Left renal pelvis (tissue), 4 donors: Measurements from ENCODE around the gene PACSIN1. TPM values are rescaled to one million over a fixed set of nuclear protein-coding genes. Genes with fewer than 3 reads are reported as not detected.
A peak's percentile ranks its signal among the peaks of the same experiment; 100 is the strongest.

Experiments
- DNase-seq, 4 donors: peaks; one replicate each; pipeline ENCODE4 v3.0.0-alpha.2; 2013; ENCODE audit warnings: low read depth in 4 of 4, low spot score in 3 of 4
- polyA plus RNA-seq, 4 donors: library from polyadenylated mRNA; unstranded; fragments of 120-200 nt; gene quantifications; one replicate each; pipeline ENCODE4 v1.2.1, GENCODE V29; 2013; ENCODE audit not compliant: insufficient read length in 4 of 4

PACSIN1 gene
- polyA plus RNA-seq, 4 donors = 0.59 to 0.89 (median 0.71) TPM

DNA sequence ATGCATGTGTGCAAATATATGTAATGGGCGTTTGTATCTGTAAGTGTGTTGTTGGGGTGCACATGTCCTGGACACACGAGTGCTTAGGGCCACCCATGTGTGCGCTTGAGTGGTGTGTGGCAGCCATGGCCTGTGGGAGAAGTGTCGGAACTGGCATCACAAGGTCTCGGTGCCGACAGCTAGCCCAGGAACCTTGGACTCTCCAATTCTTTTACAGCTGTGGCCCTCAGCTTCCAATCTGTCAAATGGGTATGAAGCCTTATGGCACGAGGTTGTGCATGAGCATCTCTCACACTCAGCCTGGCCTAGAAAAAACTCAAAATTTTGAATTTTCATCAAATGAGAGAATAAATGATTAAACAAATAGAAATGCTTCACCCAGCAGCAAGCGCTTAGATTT is 48.2 kb downstream of the PACSIN1 start:
- DNase-seq = no peak

DNA sequence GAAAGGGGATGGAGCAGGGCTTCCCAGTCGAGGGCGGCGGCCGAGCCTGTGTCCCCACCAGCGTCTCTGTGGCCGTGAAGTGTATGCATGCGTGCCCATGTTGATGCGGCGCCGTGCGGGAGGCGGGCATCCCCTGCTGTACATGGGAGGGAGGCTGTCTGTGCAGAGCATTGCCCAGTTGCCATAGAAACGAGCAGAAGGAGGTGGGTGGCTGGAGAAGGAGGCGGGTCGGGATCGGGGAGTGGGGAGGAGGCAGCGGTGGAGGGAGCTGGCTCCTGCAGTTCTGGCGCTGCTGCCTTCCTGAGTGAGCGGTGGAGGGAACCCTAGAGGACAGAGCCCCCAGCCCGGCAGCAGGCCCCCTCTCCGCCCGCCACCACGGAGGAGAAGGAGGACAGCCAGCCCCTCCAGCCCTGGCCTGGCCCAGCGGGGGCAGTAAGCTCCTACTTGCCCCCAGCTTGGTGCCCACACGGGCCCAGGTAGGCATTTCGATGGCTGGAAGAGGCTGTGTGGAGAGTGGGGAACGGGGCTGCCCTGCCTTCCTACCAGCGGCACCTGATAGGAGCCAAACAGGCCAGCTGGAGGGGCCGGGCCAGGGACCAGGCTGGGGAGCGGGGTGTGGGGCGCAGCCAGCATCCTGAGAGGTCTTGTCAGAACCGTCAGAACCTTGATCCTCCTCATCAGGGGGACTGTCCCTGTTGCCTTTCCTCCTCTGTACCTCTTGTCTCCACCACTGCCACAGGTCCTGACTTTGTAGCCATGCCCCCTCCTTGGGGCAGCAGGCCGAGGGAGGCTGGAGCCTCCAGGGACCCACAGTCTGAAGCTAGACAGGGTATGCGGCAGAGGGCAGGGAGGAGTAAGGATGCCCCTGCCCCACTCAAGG is 49.0 kb downstream of the PACSIN1 start:
- peak in 2 of 4 donors; percentile 57 for DNase-seq

DNA sequence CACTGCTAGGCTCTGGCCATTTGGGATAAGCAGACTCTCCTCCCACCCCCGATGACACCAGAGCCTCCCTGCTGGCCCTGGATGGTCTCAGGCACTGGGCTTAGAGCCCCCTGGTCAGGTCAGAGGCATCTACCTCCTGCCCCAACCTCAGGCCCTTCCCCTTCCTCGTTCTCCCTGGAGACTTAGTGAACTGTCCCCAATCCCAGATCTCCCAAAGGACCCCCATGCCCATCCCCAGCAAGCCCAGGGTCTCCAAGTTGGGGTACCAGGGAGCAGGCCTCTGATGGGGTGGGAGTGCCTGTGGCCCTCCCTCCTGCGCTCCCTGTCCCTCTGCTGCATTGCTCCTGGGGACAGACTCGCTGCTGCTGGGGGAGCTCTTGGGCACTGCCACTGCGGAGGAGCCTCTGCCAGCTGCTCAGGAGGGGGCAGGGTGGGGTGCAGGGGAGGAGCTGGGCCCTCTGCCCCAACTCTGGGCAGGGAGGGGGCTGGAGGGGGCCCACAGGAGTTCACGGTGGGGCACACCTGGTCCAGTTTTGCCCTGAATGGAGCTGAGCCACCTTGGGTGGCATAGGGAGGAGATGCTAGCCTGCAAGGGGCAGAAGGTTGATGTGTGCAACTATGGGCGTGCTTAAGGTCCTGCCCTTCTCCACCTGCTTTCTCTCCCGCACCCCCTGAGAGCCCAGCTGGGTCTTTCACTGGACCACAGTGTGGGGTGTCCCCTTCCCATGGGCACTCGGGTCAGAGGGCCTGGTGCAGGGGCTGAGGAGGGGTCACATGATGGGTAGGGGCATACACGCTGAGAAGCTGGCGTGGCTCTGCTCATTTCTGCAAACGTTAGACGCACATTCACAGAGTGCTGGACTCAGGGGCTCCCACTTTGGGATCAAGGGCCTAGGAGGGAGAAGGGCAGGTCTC is 49.9 kb downstream of the PACSIN1 start:
- no peak for DNase-seq

DNA sequence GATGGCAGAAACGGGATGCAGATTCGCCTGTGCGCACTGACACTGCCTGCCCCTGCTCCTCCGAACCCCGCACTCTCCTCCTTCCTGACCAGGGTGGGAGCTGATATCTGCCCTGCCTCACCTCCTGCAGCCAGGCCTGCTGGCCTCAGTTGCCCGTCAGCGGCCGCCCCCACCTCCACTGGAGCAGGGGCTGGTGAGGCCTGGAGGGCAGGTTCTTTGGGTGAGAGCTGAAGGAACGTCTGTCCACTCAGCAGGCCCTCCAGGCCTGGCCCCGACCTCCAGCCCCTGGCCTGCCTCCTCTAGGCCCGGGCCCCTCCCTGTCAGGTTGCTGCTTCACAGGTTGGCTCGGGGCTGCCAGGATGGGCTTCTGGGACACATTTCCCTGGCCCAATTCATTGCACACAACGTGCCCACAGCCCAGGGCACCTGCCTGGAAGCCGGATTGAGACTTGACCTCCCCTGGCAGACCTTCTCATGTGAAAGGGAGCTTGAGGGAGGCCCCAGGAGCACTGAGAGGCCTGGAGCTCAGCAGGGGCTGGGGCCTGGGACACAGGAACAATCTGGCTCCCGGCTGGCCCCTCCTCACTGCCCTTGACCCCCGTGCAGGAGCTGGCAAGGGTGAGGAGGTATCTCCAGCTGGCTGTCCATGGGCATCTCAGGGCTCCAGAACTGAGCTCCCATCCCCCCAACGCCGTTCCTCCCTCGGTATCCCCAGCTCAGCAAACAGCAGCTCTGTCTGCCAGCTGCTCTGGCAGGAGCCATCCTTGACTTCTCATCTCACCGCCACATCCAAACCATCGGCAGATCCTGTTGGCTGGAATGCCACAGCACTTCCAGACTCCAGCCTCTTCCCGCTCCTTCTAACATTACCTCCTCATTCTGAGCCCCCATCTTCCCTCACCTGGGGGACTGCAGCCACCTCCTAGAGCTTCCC is 50.8 kb downstream of the PACSIN1 start:
- DNase-seq = no peak

DNA sequence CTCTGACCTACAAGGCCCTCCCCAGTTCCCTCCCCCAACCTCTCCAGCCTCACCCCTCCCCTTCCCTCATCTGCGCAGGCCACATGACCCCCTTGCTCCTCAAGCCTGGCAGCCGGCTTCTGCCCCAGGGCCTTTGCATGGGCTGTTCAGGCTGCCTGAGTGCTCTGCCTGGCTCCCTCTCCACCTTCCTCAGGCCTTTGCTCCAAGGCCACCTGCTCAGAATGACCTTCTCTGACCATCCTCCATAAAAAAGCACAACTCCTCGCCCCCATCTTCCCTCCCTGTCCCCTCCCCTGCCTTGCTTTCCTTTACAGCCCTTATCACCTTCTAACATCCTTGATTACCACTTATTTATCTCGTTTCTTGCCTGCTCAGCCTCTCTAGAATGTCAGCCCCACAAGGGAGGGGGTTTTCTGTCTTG is 51.6 kb downstream of the PACSIN1 start:
- no peak for DNase-seq

DNA sequence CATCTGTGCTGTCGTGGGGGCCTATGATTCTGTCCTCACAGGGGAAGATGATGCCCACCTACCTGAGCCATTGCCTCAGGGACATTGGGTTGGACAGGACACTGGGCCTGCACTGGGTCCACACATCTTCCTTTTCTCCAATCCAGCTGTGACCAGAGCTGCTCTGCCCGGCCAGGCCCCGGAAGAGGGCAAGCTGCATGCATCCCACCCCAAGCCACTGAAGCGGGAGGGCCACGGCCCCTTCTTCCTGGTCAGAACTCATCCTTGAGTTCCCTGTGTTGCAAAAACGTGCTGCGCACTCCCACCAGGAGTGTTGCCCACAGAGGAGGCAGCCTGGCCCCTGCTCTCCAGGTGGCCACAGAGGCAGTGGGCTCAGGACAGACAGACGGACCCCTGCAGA is 52.1 kb downstream of the PACSIN1 start:
- DNase-seq = no peak

DNA sequence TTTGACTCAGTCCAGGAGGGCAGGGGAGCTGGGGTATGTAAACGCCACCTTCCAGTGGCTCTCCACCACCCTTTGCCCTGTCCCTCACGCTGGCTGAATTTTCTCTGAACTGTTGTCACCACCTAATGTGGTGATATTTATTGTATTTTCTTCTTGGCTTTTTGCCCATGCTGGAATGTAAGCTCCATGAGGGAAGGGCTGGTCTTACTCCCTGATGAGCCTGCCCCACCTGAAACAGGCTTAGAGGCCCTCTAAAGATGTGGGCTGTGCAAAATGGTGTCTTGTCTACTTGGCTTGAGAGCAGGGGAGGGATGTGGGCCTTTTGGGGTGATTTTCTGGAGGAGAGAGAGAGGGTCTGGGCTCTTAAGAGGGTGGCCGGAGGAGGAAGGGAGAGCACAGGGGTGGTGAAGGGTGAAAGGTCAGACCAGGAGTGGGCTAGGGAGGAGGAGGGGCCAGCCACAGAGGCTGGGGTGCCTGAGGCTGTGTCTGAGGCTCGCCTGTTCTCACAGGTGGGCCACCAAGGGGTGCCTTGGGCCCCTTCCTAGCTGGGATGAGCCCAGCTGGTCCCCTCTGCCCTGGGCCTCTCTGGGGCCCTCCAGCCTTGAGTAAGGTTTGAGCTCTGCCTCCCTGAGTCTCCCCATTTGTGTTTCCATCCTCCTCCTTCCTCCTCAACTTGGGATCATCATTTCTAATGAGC is 52.9 kb downstream of the PACSIN1 start:
- DNase-seq = no peak

DNA sequence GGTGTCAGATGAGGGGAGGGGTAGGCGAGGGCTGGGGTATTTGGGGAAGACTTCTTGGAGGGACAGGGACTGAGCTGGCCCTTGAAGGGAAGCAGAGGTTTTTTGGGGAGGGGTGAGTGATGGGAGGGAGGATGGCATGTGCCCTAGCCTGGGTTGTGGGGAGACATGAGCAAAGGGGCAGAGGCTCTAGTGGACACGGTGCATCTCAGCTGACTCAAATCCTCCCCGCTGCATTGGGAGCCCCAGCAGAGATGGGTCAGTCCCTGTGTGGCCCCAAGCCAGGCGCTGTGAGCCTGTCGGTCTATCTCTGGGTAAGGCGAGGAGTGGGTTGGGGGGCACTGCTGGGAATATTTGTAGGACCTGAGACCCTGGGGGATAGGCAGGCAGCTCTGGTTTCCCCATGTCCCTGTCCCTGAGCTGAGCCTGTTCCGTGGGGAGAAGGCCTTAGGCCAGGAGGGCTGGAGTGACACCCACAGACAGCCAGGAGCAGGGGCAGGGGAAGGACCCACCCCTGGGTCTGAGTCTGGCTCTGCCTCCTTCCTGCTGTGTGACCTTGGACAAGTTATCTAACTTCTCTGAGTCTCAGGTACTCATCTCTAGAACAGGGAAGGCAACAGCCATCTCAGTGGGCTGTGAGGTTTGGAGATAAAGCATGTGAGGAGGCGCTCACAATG is 54.2 kb downstream of the PACSIN1 start:
- no peak for DNase-seq

DNA sequence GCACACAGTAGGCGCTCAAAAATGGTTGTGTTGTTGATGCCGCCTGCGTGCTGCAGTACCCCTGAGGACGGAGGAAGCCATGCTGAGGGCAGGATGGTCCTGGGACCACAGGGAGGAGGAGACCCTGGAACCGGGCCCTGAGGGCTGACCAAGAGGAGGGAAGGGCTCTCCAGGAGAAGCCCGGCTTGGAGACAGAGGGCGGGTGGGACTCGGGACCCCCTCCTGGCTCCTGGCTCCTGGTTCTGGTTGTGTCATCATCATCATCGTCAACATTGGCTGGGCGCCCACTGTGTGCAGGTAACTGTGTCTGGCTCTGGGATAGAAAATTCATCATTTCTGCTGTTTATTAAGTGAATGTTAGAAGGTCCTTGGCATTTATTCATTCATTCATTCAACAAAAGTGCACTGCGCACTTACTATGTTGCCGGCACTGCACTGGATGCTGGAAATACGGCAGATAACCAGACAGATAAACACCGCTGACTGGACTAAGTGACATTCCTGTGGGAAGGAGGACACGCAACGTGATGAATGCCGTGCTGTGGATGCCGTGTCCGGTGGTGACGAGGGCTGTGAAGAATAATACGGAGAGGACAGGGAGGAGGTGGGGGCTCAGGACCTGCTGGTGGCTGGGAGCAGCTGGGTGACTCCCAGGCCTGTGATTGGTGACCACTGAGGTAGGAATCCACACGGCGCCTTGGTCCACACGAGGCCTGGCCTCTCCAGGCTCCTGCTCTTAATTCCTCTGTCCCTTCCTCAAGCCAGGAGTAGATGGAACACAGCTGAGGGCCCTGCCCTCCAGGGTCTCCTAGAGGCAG is 55.0 kb downstream of the PACSIN1 start:
- no peak for DNase-seq

DNA sequence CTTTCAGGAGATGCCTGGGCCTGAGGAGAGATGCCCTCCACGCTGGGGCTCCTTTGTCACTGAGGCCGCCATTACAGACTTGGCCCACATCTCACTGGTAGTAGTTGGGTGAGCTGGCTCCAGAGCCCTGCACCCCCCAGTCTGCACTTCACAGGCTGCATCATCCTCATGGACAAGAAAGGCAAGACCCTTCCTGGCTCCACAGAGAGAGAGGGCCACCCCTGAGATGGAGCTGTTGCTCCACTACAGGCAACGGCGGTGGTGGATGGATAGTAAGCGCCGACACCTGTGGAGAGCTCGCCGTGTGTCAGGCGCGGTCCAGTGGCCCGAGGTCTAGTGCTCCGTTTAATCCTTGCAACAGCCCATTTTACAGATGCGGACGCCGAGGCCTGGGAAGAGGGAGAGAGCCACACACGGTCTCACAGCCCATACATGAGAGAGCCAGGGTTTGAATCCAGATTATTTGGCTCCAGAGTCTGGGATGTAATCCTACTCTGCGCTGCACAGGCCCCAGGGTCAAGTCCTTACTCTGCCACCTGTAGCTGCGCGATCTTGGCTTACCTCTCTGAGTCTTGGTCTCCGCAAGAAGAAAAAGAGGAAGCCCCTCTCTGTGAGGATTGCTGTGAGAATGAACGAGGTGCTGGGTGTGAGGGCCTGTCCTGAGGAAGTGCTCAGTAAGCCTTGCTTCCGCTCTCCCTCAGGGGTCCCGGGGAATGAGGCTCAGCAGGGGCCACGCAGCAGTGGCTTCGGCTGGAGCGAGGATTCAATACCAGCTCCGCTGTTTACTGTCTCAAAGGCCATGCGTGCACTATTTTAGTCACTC is 55.8 kb downstream of the PACSIN1 start:
- no peak for DNase-seq

DNA sequence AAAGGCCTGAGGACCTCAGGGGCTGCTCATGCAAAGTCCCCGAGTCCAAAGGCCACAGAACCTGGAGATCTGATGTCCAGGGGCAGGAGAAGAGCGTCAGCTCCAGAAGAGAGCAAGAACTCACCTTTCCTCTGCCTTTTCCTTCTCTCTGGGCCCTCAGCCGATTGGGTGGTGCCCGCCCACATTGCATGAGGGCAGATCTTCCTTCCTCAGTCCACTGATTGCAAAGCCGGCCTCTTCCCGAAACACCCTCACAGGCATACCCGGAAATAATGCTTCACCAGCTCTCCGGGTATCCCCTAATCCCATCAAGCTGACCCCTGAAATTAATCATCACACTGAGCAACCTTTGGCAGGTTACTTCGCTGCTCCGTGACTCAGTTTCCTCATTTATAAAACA is 56.9 kb downstream of the PACSIN1 start:
- no peak for DNase-seq

DNA sequence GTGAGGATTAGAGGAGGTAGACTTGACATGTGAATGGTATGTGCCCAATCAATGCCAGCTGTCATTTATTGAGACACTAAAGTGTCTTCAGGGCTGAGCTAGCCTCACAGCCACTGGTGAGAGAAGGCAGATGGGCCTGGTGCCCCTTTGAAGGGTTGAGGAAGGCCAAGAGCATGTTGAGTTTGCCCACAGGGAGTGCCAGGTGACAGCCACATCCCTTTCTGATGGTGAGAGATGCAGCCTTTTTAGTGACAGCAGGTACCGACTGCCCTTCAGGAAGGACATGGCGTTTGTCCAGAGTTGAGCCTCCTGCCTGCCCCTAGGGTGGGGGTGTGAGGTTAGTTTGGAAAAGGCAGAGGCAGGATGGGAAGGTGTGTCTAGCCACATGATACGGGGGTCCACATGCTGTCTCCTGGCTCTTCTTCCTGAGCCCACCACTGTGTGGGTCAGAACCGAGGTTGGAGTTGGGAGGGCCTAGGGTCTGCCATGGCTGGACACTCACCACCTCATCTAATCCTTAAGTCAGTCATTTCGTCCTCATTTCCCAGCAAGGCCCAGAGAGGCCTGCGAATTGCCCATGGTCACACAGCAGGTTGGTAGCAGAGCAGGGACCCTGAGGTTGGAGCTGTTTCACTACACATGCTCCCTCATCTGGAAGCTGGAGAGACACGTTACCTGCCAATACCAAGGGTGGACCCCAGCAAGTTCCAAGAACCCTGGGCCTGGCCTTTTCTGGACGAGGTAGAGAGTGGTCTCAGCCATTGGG is 57.7 kb downstream of the PACSIN1 start:
- DNase-seq = no peak

DNA sequence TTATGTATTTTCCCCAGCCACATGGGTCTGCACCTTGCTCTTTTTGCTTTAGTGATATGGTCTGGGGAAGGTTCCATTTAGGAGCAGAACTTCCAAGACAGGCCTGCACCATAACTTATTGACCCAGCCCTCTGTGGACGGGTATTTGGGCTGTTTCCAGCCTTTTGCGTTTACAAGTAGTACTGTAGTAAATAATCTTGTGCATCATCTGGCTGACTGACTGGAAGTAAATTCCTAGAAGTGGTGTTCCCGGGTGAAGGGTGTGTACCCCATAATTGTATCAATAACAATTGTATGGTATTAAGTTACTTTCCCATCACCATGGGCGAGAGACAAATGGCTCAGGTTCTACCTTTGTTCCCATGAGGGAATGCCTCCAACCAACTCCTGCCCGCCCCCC is 58.6 kb downstream of the PACSIN1 start:
- no peak for DNase-seq

DNA sequence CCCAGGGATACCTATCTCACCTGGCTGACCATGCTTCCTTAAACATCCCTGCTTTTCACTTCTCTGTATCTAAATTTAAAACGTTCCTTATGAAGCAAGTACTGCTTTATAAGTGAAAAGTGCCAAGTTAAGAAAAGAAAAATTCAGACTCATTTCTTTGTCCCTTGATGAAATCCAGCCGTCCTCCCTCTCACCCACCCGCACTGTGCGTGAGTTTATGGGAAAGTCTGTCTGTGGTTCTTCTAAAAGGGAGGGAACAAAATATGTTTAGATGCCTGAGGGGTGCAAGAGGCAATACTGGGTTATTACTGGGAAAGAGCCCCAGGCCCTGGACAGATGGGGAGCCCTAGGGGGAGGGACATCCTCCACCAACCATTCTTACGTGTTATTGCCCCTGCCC is 59.1 kb downstream of the PACSIN1 start:
- no peak for DNase-seq

DNA sequence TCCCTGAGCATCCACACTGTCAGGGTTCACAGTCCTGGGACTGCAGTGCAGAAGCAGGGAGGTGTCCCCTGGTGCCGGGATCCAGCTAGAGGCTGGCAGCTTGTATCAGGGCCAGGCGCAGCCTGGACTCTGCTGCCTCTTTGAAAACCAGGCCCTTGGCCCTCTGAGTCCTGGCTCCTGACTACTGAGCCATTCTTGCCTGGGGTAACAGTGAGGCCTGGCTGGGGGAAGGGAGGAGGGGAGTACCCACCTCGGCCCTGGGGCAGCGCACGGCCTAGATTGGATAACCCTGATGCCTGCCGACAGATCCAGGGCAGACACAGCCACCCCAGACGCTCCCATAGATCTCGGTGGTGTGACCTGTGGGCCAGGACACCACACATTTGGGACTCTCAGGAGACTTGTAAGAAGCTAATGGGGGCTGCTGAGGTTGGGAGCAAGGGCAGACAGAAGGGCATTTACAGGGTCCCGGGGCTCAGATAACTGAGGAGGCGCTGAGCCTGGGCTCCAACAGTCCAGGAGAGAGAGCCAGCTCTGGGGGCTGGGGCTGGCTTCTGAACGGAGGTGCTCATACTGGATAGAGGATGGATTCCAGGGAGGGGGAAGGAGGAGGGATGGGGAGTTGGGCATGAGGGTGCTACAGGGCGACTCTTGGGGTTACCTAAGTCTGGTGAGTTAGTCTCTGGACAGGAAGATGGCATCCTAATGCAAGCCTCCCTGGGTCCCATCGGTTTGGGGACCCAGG is 59.7 kb downstream of the PACSIN1 start:
- DNase-seq = no peak
